ENCODE data around the gene APEH.

APEH gene

GRCh38 chr3:49658711-49659110 is 15.4 kb upstream of the APEH start:
- no peaks in the 10 kb centered on the region for H3K79me2 ChIP-seq (ENCODE audit: insufficient read depth, low read length)
- no peak overlapping the region for H2AFZ ChIP-seq (ENCODE audit: low read length)
- no peaks in the 10 kb centered on the region for H3F3A ChIP-seq (ENCODE audit: low read depth)
- H3K4me2 ChIP-seq (ENCODE audit: low read depth, low read length, poor library complexity, severe bottlenecking): no peak overlapping the region
- H3K36me3 ChIP-seq (ENCODE audit: insufficient read depth, low read length): no peaks in the 10 kb centered on the region
- TF ChIP-seq CTCF (conservative IDR thresholded peaks at IDR 0.05; ENCODE audit: low read length) (no peak), EZH2phosphoT487 (IDR thresholded peaks at IDR 0.05; ENCODE audit: borderline replicate concordance) (no peak)
- H3K4me3 ChIP-seq (ENCODE audit: low read length, poor library complexity, severe bottlenecking): no peak overlapping the region
- no peaks in the 10 kb centered on the region for H3K27me3 ChIP-seq (ENCODE audit: insufficient read depth, low read length, poor library complexity, severe bottlenecking)
- H3K9me2 ChIP-seq (replicated peaks; ENCODE audit: low read depth, low read length): no peaks in the 10 kb centered on the region
- H3K4me1 ChIP-seq (ENCODE audit: insufficient read depth, low read length, poor library complexity, severe bottlenecking): peaks cover 9% of the 10 kb centered on the region
- H4K20me1 ChIP-seq (ENCODE audit: insufficient read depth, low read length, poor library complexity, severe bottlenecking): no peaks in the 10 kb centered on the region
- no peak overlapping the region for H3K9ac ChIP-seq (ENCODE audit: low read depth, low read length, poor library complexity, severe bottlenecking)
- no peaks in the 10 kb centered on the region for H3K9me3 ChIP-seq (ENCODE audit: insufficient read depth, low read depth, low read length)

GRCh38 chr3:49659756-49660155 is 14.4 kb upstream of the APEH start:
- H2AFZ ChIP-seq (ENCODE audit: low read length): 0 out of 2 replicates have a peak overlapping the region, but pooled peaks have one; percentile 15
- H3K4me3 ChIP-seq (ENCODE audit: low read length, poor library complexity, severe bottlenecking): no peak overlapping the region
- no peaks in the 10 kb centered on the region for H3K36me3 ChIP-seq (ENCODE audit: insufficient read depth, low read length)
- H3F3A ChIP-seq (ENCODE audit: low read depth): no peaks in the 10 kb centered on the region
- H3K4me2 ChIP-seq (ENCODE audit: low read depth, low read length, poor library complexity, severe bottlenecking): no peak overlapping the region
- no peaks in the 10 kb centered on the region for H3K9me3 ChIP-seq (ENCODE audit: insufficient read depth, low read depth, low read length)
- no peaks in the 10 kb centered on the region for H3K9me2 ChIP-seq (replicated peaks; ENCODE audit: low read depth, low read length)
- H4K20me1 ChIP-seq (ENCODE audit: insufficient read depth, low read length, poor library complexity, severe bottlenecking): no peaks in the 10 kb centered on the region
- peaks cover 9% of the 10 kb centered on the region for H3K4me1 ChIP-seq (ENCODE audit: insufficient read depth, low read length, poor library complexity, severe bottlenecking)
- no peak overlapping the region for H3K9ac ChIP-seq (ENCODE audit: low read depth, low read length, poor library complexity, severe bottlenecking)
- no peak for TF ChIP-seq CTCF (conservative IDR thresholded peaks at IDR 0.05; ENCODE audit: low read length)
- no peak for TF ChIP-seq EZH2phosphoT487 (IDR thresholded peaks at IDR 0.05; ENCODE audit: borderline replicate concordance)
- H3K27me3 ChIP-seq (ENCODE audit: insufficient read depth, low read length, poor library complexity, severe bottlenecking): no peaks in the 10 kb centered on the region
- H3K79me2 ChIP-seq (ENCODE audit: insufficient read depth, low read length): no peaks in the 10 kb centered on the region

GRCh38 chr3:49661281-49661680 is 12.9 kb upstream of the APEH start:
- Histone ChIP-seq H4K20me1 (ENCODE audit: insufficient read depth, low read length, poor library complexity, severe bottlenecking) (no peaks in the 10 kb centered on the region), H3K9me3 (ENCODE audit: insufficient read depth, low read depth, low read length) (no peaks in the 10 kb centered on the region), H3K4me1 (ENCODE audit: insufficient read depth, low read length, poor library complexity, severe bottlenecking) (peaks cover 17% of the 10 kb centered on the region), H3F3A (ENCODE audit: low read depth) (no peaks in the 10 kb centered on the region), H3K4me2 (ENCODE audit: low read depth, low read length, poor library complexity, severe bottlenecking) (no peak overlapping the region), H3K9me2 (replicated peaks; ENCODE audit: low read depth, low read length) (no peaks in the 10 kb centered on the region), H2AFZ (ENCODE audit: low read length) (no peak overlapping the region), H3K27me3 (ENCODE audit: insufficient read depth, low read length, poor library complexity, severe bottlenecking) (no peaks in the 10 kb centered on the region), H3K9ac (ENCODE audit: low read depth, low read length, poor library complexity, severe bottlenecking) (no peak overlapping the region), H3K36me3 (ENCODE audit: insufficient read depth, low read length) (no peaks in the 10 kb centered on the region), H3K4me3 (ENCODE audit: low read length, poor library complexity, severe bottlenecking) (no peak overlapping the region), H3K79me2 (ENCODE audit: insufficient read depth, low read length) (no peaks in the 10 kb centered on the region)
- TF ChIP-seq EZH2phosphoT487 (IDR thresholded peaks at IDR 0.05; ENCODE audit: borderline replicate concordance): no peak
- TF ChIP-seq CTCF (conservative IDR thresholded peaks at IDR 0.05; ENCODE audit: low read length): no peak
